Hepatocyte (in vitro differentiated cells): ENCODE measurements around the gene CACNG7.

ENCODE experiments used
- CTCF ChIP-seq: fragments of 200-600 bp; sonication (generic); IDR thresholded peaks from 2 replicates; pipeline ENCODE4 v1.5.1; 2016; ENCODE audit warnings: antibody characterized with exemption, mild to moderate bottlenecking; ENCODE audit not compliant: poor library complexity
- EZH2 ChIP-seq: fragments of 200-600 bp; sonication (generic); IDR thresholded peaks from 2 replicates; pipeline ENCODE4 v1.6.1; 2016; ENCODE audit warnings: antibody characterized with exemption, mild to moderate bottlenecking, borderline replicate concordance

- TF ChIP-seq EZH2, result no peak
- TF ChIP-seq CTCF, result no peak
These were observed 60.3 kb downstream of the CACNG7 start for GRCh38 chr19:53969366-53969765.
